ENCODE measurements around the gene EFNA4.

Gene EFNA4

GRCh38 chr1:155053531-155054105, 9.9 kb upstream of the EFNA4 start:
- Mint-ChIP-seq H3K27me3 (ENCODE audit: low read depth) (no peaks in the 10 kb centered on the region), H3K9me3 (no peaks in the 10 kb centered on the region), H3K4me1 (ENCODE audit: low read depth) (peaks cover 25% of the 10 kb centered on the region), H3K36me3 (ENCODE audit: low read depth) (peaks cover 8% of the 10 kb centered on the region), H3K4me3 (peak overlapping the region; percentile 85), H3K27ac (peak overlapping the region; percentile 32)

- Mint-ChIP-seq H3K4me3 (no peak overlapping the region), H3K4me1 (ENCODE audit: low read depth) (peaks cover 20% of the 10 kb centered on the region), H3K27me3 (ENCODE audit: low read depth) (no peaks in the 10 kb centered on the region), H3K9me3 (no peaks in the 10 kb centered on the region), H3K27ac (no peak overlapping the region), H3K36me3 (ENCODE audit: low read depth) (peaks cover 14% of the 10 kb centered on the region)
Observed at GRCh38 chr1:155057104-155057503, 6.4 kb upstream of the EFNA4 start.

GRCh38 chr1:155057788-155058211, 5.7 kb upstream of the EFNA4 start:
- H3K27me3 Mint-ChIP-seq (ENCODE audit: low read depth) = no peaks in the 10 kb centered on the region
- H3K27ac Mint-ChIP-seq = no peak overlapping the region
- H3K4me1 Mint-ChIP-seq (ENCODE audit: low read depth) = peaks cover 14% of the 10 kb centered on the region
- H3K4me3 Mint-ChIP-seq = no peak overlapping the region
- peaks cover 14% of the 10 kb centered on the region for H3K36me3 Mint-ChIP-seq (ENCODE audit: low read depth)
- no peaks in the 10 kb centered on the region for H3K9me3 Mint-ChIP-seq

GRCh38 chr1:155060736-155061135, 2.8 kb upstream of the EFNA4 start:
- H3K4me1 Mint-ChIP-seq (ENCODE audit: low read depth) = peaks cover 21% of the 10 kb centered on the region
- H3K27me3 Mint-ChIP-seq (ENCODE audit: low read depth) = peaks cover 5% of the 10 kb centered on the region
- H3K36me3 Mint-ChIP-seq (ENCODE audit: low read depth) = peaks cover 14% of the 10 kb centered on the region
- no peak overlapping the region for H3K4me3 Mint-ChIP-seq
- H3K9me3 Mint-ChIP-seq = no peaks in the 10 kb centered on the region
- H3K27ac Mint-ChIP-seq = no peak overlapping the region

GRCh38 chr1:155061381-155062150, 2.0 kb upstream of the EFNA4 start:
- Mint-ChIP-seq H3K27me3 (ENCODE audit: low read depth) (peaks cover 5% of the 10 kb centered on the region), H3K27ac (no peak overlapping the region), H3K9me3 (no peaks in the 10 kb centered on the region), H3K4me3 (peak overlapping the region; percentile 28), H3K36me3 (ENCODE audit: low read depth) (peaks cover 12% of the 10 kb centered on the region), H3K4me1 (ENCODE audit: low read depth) (peaks cover 21% of the 10 kb centered on the region)

GRCh38 chr1:155062151-155062686, 1.3 kb upstream of the EFNA4 start:
- H3K27me3 Mint-ChIP-seq (ENCODE audit: low read depth) = peaks cover 5% of the 10 kb centered on the region
- H3K4me3 Mint-ChIP-seq = no peak overlapping the region

GRCh38 chr1:155062702-155063411, 683 bp upstream of the EFNA4 start:
- no peak overlapping the region for H3K27ac Mint-ChIP-seq
- H3K4me1 Mint-ChIP-seq (ENCODE audit: low read depth) = peaks cover 21% of the 10 kb centered on the region
- peaks cover 5% of the 10 kb centered on the region for H3K27me3 Mint-ChIP-seq (ENCODE audit: low read depth)

More at GRCh38 chr1:155062151-155062686, 1.3 kb upstream of the EFNA4 start:
- Mint-ChIP-seq H3K27ac (no peak overlapping the region), H3K9me3 (no peaks in the 10 kb centered on the region), H3K4me1 (ENCODE audit: low read depth) (peaks cover 21% of the 10 kb centered on the region), H3K36me3 (ENCODE audit: low read depth) (peaks cover 17% of the 10 kb centered on the region)

GRCh38 chr1:155064111-155064831, 731 bp downstream of the EFNA4 start:
- peak overlapping the region; percentile 89 for H3K4me3 Mint-ChIP-seq
- peaks cover 21% of the 10 kb centered on the region for H3K4me1 Mint-ChIP-seq (ENCODE audit: low read depth)
- H3K27me3 Mint-ChIP-seq (ENCODE audit: low read depth) = peaks cover 5% of the 10 kb centered on the region
- H3K9me3 Mint-ChIP-seq = no peaks in the 10 kb centered on the region
- H3K36me3 Mint-ChIP-seq (ENCODE audit: low read depth) = peaks cover 14% of the 10 kb centered on the region
- peak overlapping the region; percentile 66 for H3K27ac Mint-ChIP-seq

More at GRCh38 chr1:155062702-155063411, 683 bp upstream of the EFNA4 start:
- H3K36me3 Mint-ChIP-seq (ENCODE audit: low read depth) = peaks cover 14% of the 10 kb centered on the region
- H3K9me3 Mint-ChIP-seq = no peaks in the 10 kb centered on the region
- peak overlapping the region; percentile 79 for H3K4me3 Mint-ChIP-seq

GRCh38 chr1:155064832-155065429, 1.4 kb downstream of the EFNA4 start:
- Mint-ChIP-seq H3K27me3 (ENCODE audit: low read depth) (peaks cover 5% of the 10 kb centered on the region), H3K36me3 (ENCODE audit: low read depth) (peaks cover 14% of the 10 kb centered on the region), H3K9me3 (no peaks in the 10 kb centered on the region), H3K4me1 (ENCODE audit: low read depth) (peaks cover 21% of the 10 kb centered on the region), H3K27ac (no peak overlapping the region), H3K4me3 (peak overlapping the region; percentile 89)

- Mint-ChIP-seq H3K36me3 (ENCODE audit: low read depth) (peaks cover 7% of the 10 kb centered on the region), H3K27ac (no peak overlapping the region), H3K4me1 (ENCODE audit: low read depth) (peaks cover 22% of the 10 kb centered on the region), H3K4me3 (no peak overlapping the region), H3K27me3 (ENCODE audit: low read depth) (peaks cover 10% of the 10 kb centered on the region), H3K9me3 (no peaks in the 10 kb centered on the region)
Observed at GRCh38 chr1:155066777-155067176, 3.2 kb downstream of the EFNA4 start.

GRCh38 chr1:155068599-155068998, 5.1 kb downstream of the EFNA4 start:
- Mint-ChIP-seq H3K9me3 (no peaks in the 10 kb centered on the region), H3K4me3 (no peak overlapping the region), H3K27me3 (ENCODE audit: low read depth) (peaks cover 16% of the 10 kb centered on the region), H3K36me3 (ENCODE audit: low read depth) (peaks cover 7% of the 10 kb centered on the region), H3K27ac (peak overlapping the region; percentile 3), H3K4me1 (ENCODE audit: low read depth) (peaks cover 29% of the 10 kb centered on the region)

GRCh38 chr1:155069551-155070157, 6.1 kb downstream of the EFNA4 start:
- H3K9me3 Mint-ChIP-seq = no peaks in the 10 kb centered on the region
- peaks cover 5% of the 10 kb centered on the region for H3K36me3 Mint-ChIP-seq (ENCODE audit: low read depth)
- no peak overlapping the region for H3K27ac Mint-ChIP-seq
- H3K4me1 Mint-ChIP-seq (ENCODE audit: low read depth) = peaks cover 29% of the 10 kb centered on the region
- peaks cover 12% of the 10 kb centered on the region for H3K27me3 Mint-ChIP-seq (ENCODE audit: low read depth)
- H3K4me3 Mint-ChIP-seq = no peak overlapping the region

- Mint-ChIP-seq H3K27ac (no peak overlapping the region), H3K9me3 (no peaks in the 10 kb centered on the region), H3K4me3 (no peak overlapping the region), H3K4me1 (ENCODE audit: low read depth) (peaks cover 27% of the 10 kb centered on the region), H3K36me3 (ENCODE audit: low read depth) (peaks cover 5% of the 10 kb centered on the region), H3K27me3 (ENCODE audit: low read depth) (peaks cover 11% of the 10 kb centered on the region)
Observed at GRCh38 chr1:155070158-155070621, 6.7 kb downstream of the EFNA4 start.

All from T-helper 1 cell treated with Interleukin-12 subunit alpha and Interleukin-12 subunit beta and Interleukin-4 antibody, amounts not matched to agents 30 μg/mL and 1 μg/mL, for 36 hours (primary cell).